ENCODE results near the gene PTPRG. TPM values are rescaled to one million over a fixed set of nuclear protein-coding genes. Genes with fewer than 3 reads are reported as not detected.

Gene PTPRG
- total RNA-seq, 1 donor from 2014 or later = 39.6 TPM

DNA sequence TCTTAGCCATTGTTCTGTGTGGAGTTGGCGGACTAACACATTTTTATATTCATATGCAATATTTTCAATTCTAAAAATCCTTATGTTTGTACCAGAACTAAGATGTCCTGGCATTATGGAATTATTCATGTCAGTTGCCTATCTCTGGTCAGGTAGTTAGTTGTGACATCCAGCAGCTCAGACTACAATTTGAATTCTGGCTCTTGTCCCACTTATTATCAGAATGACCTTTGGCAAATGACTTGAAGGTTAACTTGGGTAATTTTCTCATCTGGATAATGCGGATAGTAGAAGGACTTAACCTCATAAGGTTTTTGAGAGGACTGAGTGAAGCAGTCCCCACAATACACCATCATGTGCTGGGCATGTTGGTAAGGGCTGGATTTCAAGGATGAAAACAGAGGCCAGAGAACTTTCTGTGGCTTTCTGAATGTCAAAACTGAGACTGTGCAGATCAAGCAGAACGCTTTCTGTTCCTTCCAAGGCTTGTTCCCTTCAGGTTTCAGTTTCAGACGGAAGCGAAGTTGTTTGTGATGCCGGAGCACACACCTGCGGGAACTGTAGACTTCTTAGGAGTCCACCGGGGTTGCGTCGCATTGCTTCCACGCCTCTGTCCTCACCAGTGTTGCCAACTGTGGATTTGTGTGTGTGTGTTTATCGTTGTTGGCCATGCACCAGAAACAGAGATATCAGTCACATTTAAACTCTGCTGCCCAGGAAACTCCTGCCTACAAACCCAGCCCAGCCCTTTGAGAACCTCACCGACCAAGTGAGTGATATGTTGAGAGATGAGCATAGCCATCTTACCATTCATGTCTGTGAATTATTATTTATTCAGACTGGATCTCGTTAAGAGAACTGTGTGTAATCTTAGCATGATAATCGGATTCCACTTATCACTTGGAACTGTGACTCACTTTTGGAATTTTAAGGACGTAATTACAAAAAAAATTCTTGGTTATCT, 76.0 kb downstream of the PTPRG start:
- Histone ChIP-seq H3K27ac (ENCODE audit: low read depth, low read length) (no peak overlapping the region), H2AFZ (ENCODE audit: low read depth, low read length) (no peak overlapping the region), H3K4me3 (ENCODE audit: insufficient read depth, low read depth, low read length) (no peak overlapping the region), H4K20me1 (ENCODE audit: insufficient read depth, low read length) (peaks cover 41% of the 10 kb centered on the region), H3K79me2 (ENCODE audit: insufficient read depth, low read length) (peaks cover 16% of the 10 kb centered on the region), H3K9me3 (ENCODE audit: insufficient read depth, low read depth, low read length) (no peaks in the 10 kb centered on the region), H3K36me3 (ENCODE audit: insufficient read depth, low read length) (no peaks in the 10 kb centered on the region), H3K4me2 (ENCODE audit: low read length) (peak overlapping the region; percentile 44), H3K4me1 (ENCODE audit: insufficient read depth, low read length) (peaks cover 10% of the 10 kb centered on the region), H3K27me3 (ENCODE audit: insufficient read depth, low read length) (no peaks in the 10 kb centered on the region), H3K9ac (ENCODE audit: low read length) (no peak overlapping the region)
- H3K27ac Mint-ChIP-seq (ENCODE audit: unreplicated experiment) = no peak overlapping the region
- TF ChIP-seq, protein P1, sequence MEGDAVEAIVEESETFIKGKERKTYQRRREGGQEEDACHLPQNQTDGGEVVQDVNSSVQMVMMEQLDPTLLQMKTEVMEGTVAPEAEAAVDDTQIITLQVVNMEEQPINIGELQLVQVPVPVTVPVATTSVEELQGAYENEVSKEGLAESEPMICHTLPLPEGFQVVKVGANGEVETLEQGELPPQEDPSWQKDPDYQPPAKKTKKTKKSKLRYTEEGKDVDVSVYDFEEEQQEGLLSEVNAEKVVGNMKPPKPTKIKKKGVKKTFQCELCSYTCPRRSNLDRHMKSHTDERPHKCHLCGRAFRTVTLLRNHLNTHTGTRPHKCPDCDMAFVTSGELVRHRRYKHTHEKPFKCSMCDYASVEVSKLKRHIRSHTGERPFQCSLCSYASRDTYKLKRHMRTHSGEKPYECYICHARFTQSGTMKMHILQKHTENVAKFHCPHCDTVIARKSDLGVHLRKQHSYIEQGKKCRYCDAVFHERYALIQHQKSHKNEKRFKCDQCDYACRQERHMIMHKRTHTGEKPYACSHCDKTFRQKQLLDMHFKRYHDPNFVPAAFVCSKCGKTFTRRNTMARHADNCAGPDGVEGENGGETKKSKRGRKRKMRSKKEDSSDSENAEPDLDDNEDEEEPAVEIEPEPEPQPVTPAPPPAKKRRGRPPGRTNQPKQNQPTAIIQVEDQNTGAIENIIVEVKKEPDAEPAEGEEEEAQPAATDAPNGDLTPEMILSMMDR (IDR thresholded peaks at IDR 0.05; ENCODE audit: insufficient read depth, low read depth, low read length) = no peak
- H3K9me3 Mint-ChIP-seq (ENCODE audit: unreplicated experiment) = no peaks in the 10 kb centered on the region
- H3K36me3 Mint-ChIP-seq (ENCODE audit: low read depth, unreplicated experiment) = no peaks in the 10 kb centered on the region
- peak; percentile 55 for DNase-seq (ENCODE audit: low read depth)
- no peak for FAIRE-seq
- H3K4me3 Mint-ChIP-seq (ENCODE audit: unreplicated experiment) = no peak overlapping the region
- peaks cover 3% of the 10 kb centered on the region for H3K4me1 Mint-ChIP-seq (ENCODE audit: low read depth, unreplicated experiment)
- H3K27me3 Mint-ChIP-seq (ENCODE audit: low read depth, unreplicated experiment) = no peaks in the 10 kb centered on the region

DNA sequence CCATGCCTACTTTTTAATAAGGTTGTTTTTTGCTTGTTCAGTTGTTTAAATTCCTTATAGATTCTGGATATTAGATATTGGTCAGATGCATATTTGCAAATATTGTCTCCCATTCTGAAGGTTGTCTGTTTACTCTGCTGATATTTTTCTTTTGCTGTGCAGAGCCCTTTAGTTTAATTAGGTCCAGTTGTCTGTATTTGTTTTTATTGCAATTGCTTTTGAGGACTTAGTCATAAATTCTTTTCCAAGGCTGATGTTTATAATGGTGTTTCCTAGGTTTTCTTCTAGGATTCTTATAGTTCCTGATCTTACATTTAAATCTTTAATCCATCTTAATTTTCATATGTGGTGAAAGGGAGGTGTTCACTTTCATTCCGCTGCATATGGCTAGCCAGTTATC, 77.4 kb downstream of the PTPRG start:
- Mint-ChIP-seq H3K4me1 (ENCODE audit: low read depth, unreplicated experiment) (peaks cover 3% of the 10 kb centered on the region), H3K27ac (ENCODE audit: unreplicated experiment) (no peak overlapping the region)

More for the DNA sequence above, 77.4 kb downstream of the PTPRG start:
- Histone ChIP-seq H4K20me1 (ENCODE audit: insufficient read depth, low read length) (peaks cover 41% of the 10 kb centered on the region), H3K9ac (ENCODE audit: low read length) (no peak overlapping the region), H3K4me2 (ENCODE audit: low read length) (no peak overlapping the region), H3K9me3 (ENCODE audit: insufficient read depth, low read depth, low read length) (no peaks in the 10 kb centered on the region), H3K27me3 (ENCODE audit: insufficient read depth, low read length) (no peaks in the 10 kb centered on the region), H3K27ac (ENCODE audit: low read depth, low read length) (no peak overlapping the region), H3K4me3 (ENCODE audit: insufficient read depth, low read depth, low read length) (no peak overlapping the region), H3K36me3 (ENCODE audit: insufficient read depth, low read length) (no peaks in the 10 kb centered on the region), H3K79me2 (ENCODE audit: insufficient read depth, low read length) (peaks cover 14% of the 10 kb centered on the region), H3K4me1 (ENCODE audit: insufficient read depth, low read length) (peaks cover 10% of the 10 kb centered on the region), H2AFZ (ENCODE audit: low read depth, low read length) (no peak overlapping the region)
- Mint-ChIP-seq H3K4me3 (ENCODE audit: unreplicated experiment) (no peak overlapping the region), H3K27me3 (ENCODE audit: low read depth, unreplicated experiment) (no peaks in the 10 kb centered on the region), H3K9me3 (ENCODE audit: unreplicated experiment) (no peaks in the 10 kb centered on the region), H3K36me3 (ENCODE audit: low read depth, unreplicated experiment) (no peaks in the 10 kb centered on the region)
- peak; percentile 25 for DNase-seq (ENCODE audit: low read depth)
- TF ChIP-seq, protein P1 (IDR thresholded peaks at IDR 0.05; ENCODE audit: insufficient read depth, low read depth, low read length) = no peak
- TF ChIP-seq EZH2 (IDR thresholded peaks at IDR 0.05; ENCODE audit: insufficient read depth, low read length) = no peak
- peak; percentile 43 for FAIRE-seq
